ENCODE results near the gene COL17A1.

DNA sequence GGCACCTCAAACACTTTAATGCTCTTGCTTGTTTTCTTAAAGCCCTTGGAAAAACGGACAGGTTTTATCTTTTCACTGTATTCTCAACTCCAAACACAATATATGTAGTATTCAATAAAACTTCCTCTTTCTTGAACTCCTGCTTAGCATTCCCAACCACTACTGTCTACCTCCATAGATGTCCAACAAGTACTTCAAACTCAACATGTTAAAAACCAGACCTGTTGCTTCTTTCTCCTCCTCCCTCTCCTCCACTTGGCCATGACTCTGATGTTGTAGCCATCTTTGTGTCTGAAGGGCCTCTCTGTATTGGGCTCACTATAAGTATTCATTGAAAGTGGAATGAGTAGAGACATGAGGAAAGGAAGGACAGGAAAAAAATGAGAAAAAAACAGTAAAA lies 16.2 kb upstream of the COL17A1 start:
- TF ChIP-seq, protein P1, sequence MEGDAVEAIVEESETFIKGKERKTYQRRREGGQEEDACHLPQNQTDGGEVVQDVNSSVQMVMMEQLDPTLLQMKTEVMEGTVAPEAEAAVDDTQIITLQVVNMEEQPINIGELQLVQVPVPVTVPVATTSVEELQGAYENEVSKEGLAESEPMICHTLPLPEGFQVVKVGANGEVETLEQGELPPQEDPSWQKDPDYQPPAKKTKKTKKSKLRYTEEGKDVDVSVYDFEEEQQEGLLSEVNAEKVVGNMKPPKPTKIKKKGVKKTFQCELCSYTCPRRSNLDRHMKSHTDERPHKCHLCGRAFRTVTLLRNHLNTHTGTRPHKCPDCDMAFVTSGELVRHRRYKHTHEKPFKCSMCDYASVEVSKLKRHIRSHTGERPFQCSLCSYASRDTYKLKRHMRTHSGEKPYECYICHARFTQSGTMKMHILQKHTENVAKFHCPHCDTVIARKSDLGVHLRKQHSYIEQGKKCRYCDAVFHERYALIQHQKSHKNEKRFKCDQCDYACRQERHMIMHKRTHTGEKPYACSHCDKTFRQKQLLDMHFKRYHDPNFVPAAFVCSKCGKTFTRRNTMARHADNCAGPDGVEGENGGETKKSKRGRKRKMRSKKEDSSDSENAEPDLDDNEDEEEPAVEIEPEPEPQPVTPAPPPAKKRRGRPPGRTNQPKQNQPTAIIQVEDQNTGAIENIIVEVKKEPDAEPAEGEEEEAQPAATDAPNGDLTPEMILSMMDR (conservative IDR thresholded peaks at IDR 0.05 in 1 of 2, IDR thresholded peaks at IDR 0.05 in 1 of 2; ENCODE audit: low read depth in 1 of 2, low read length in 2 of 2) = no peak
- no peak for TF ChIP-seq EZH2 (IDR thresholded peaks at IDR 0.05; ENCODE audit: low read length, missing control alignments)

Data from fibroblast of lung (primary cell).